HUES6 (cell line): ENCODE results near the gene OR51V1.
A peak's percentile ranks its signal among the peaks of the same experiment; 100 is the strongest.
"Not testable (repeated sequence)": the region's sequence is repeated elsewhere in the genome, so short reads cannot be mapped to it uniquely, and the experiment has no call there.

Experiments used
- H3K27ac ChIP-seq: 2 replicates; pipeline ENCODE4 v1.7.0; 2013; ENCODE audit warnings: low read depth, mild to moderate bottlenecking, low read length, inconsistent platforms
- H3K27me3 ChIP-seq: 2 replicates; pipeline ENCODE4 v1.6.1; 2013; ENCODE audit warnings: low read length; ENCODE audit not compliant: control insufficient read depth, insufficient read depth
- H3K36me3 ChIP-seq: 2 replicates; pipeline ENCODE4 v1.6.1; 2013; ENCODE audit warnings: low read length; ENCODE audit not compliant: control insufficient read depth, insufficient read depth
- H3K4me1 ChIP-seq: 2 replicates; pipeline ENCODE4 v1.6.1; 2013; ENCODE audit warnings: low read length; ENCODE audit not compliant: control insufficient read depth, insufficient read depth
- H3K4me3 ChIP-seq: 2 replicates; pipeline ENCODE4 v1.5.1; 2013; ENCODE audit warnings: low read depth, low read length
- H3K9ac ChIP-seq: one replicate; pipeline ENCODE4 v1.6.1; 2013; ENCODE audit warnings: mild to moderate bottlenecking, low read length
- H3K9me3 ChIP-seq: 2 replicates; pipeline ENCODE4 v1.6.1; 2013; ENCODE audit warnings: low read depth, low read length; ENCODE audit not compliant: control insufficient read depth, insufficient read depth

OR51V1 gene

DNA sequence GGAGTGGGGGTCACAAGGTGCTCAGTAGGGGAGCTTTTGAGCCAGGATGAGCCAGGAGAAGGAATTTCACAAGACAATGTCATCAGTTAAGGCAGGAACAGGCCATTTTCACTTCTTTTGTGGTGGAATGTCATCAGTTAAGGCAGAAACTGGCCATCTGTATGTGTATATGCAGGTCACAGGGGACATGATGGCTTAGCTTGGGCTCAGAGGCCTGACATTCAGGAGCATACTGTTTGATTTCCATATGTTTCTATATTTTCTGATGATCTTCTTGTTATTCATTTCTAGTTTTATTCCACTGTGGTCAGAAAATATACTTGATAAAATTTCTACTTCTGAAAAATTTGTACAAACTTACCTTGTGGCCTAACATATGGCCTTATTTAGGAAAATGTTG lies 34.6 kb downstream of the OR51V1 start:
- H3K4me1 ChIP-seq, H3K9ac ChIP-seq, H3K9me3 ChIP-seq, H3K4me3 ChIP-seq, H3K36me3 ChIP-seq, H3K27me3 ChIP-seq: not testable (repeated sequence)
- H3K27ac ChIP-seq = peak overlapping the region; percentile 55; the same call in 1 of the 2 replicates

DNA sequence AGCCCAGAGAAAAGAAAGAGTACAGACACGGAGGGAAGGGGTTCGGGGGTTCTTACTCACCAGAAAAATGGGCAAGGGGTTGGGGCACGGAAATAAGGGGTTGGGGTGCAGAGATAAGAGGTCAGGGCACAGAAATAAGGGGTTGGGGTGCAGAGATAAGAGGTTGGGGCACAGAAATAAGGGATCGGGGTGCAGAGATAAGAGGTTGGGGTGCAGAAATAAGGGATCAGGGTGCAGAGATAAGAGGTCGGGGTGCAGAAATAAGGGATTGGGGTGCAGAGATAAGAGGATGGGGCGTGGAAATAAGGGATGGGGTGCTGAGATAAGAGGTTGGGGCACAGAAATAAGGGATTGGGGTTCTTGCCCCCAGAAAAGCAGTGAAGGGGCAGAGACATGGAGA lies 35.7 kb downstream of the OR51V1 start:
- H3K27ac ChIP-seq, H3K27me3 ChIP-seq, H3K4me1 ChIP-seq, H3K9ac ChIP-seq, H3K9me3 ChIP-seq, H3K36me3 ChIP-seq, H3K4me3 ChIP-seq: not testable (repeated sequence)

DNA sequence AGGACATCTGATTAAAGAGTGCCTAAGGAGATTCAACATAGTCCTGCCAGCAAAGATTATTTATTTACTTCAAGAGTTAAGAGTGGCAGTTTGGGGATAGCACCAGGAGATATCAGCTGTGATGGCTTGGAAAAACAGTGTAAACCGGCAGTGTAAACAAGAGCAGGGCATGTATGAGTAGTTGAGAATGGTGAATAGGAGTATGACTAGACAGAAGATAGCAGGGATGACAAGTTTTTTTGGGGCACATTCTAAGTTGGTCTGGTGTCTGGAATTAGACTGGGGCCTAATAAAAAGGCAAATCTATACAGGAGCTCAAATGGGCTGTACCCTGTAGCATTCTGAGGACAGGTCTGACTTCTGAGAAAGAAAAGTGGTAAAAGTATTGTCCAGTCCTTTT lies 39.4 kb downstream of the OR51V1 start:
- not testable (repeated sequence) for H3K27ac ChIP-seq, H3K4me1 ChIP-seq, H3K9ac ChIP-seq, H3K9me3 ChIP-seq, H3K4me3 ChIP-seq, H3K36me3 ChIP-seq, H3K27me3 ChIP-seq

GRCh38 chr11:5160217-5160616 lies 40.3 kb downstream of the OR51V1 start:
- not testable (repeated sequence) for H3K27ac ChIP-seq, H3K36me3 ChIP-seq, H3K27me3 ChIP-seq, H3K9ac ChIP-seq, H3K4me1 ChIP-seq, H3K4me3 ChIP-seq, H3K9me3 ChIP-seq

DNA sequence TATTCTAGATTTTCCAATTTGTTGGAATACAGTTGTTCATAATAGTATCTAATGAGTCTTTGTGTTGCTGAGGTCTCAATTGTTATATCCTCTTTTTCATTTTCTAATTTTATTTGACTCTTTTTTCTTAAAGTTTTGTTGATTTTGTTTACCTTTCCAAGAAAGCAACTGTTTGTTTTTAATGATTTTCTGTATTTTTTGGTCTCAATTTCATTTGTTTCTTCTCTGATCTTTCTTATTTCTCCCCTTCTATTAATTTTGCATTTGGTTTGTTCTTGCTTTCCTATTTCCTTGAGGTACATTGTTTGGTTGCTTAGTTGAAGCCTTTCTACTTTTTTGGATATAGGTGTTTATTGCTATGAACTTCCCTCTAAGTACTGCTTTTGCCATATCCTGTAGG lies 40.7 kb downstream of the OR51V1 start:
- H3K4me3 ChIP-seq = no peak overlapping the region
- H3K36me3 ChIP-seq = no peaks in the 10 kb centered on the region
- no peak overlapping the region for H3K27ac ChIP-seq
- no peaks in the 10 kb centered on the region for H3K27me3 ChIP-seq
- no peaks in the 10 kb centered on the region for H3K4me1 ChIP-seq
- H3K9ac ChIP-seq = no peak overlapping the region
- peaks cover 5% of the 10 kb centered on the region for H3K9me3 ChIP-seq

DNA sequence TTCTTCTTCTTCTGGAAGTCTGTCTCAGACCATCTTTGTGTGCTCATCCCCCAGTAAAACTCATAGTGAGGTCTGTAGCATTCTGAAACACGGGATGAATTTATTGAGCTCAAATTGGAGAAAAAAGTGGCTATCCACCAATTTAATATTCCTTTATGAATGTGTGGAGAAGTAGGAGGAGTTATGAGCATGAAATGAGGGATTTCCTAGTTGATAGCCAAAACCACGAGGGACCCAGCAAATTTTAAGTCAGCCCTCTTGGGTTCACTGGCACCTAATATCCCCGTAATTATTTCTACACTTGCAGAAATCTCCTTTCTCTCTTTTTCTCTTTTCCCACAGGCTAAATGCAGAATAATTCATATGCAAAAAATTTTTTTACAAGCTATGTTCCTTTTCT lies 45.8 kb downstream of the OR51V1 start, which contains the start of gene OR52A1:
Gene OR52A1, minus strand, starts transcription at position 101 of the 400 bp plus-strand sequence. CDS start 2,388 bp downstream, outside the sequence.
- Histone ChIP-seq H3K9me3 (peaks cover 5% of the 10 kb centered on the region), H3K4me3 (no peak within 1 kb of the TSS), H3K36me3 (no peaks in the 10 kb centered on the region), H3K9ac (no peak within 1 kb of the TSS), H3K27me3 (no peaks in the 10 kb centered on the region), H3K4me1 (no peaks in the 10 kb centered on the region), H3K27ac (no peak within 1 kb of the TSS)

- Histone ChIP-seq H3K9ac (no peak overlapping the region), H3K36me3 (no peaks in the 10 kb centered on the region), H3K27ac (no peak overlapping the region), H3K9me3 (no peaks in the 10 kb centered on the region), H3K27me3 (no peaks in the 10 kb centered on the region), H3K4me1 (no peaks in the 10 kb centered on the region), H3K4me3 (no peak overlapping the region)
Observed at GRCh38 chr11:5153574-5154431, 46.7 kb downstream of the OR51V1 start.

DNA sequence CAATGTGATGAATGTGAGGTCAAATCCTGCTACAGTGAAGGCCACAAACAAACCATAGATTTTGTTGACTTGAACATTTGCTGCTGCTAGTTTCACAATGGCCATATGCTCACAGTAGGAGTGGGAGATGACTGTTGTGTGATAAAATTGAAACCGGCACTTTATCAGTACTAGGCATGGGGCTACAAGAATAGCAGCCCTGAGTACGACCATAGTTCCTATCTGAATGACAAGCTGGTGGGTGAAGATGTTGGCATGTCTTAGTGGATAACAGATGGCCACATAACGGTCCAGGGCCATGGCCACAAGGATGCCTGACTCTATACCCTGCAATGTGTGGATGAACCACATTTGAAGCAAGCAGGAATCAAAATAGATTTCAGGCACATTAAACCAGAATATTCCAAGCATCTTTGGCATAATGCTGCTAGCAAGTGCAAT lies 48.7 kb downstream of the OR51V1 start:
- Histone ChIP-seq H3K36me3 (no peaks in the 10 kb centered on the region), H3K4me3 (no peak overlapping the region), H3K9me3 (no peaks in the 10 kb centered on the region), H3K27me3 (no peaks in the 10 kb centered on the region), H3K27ac (no peak overlapping the region), H3K9ac (no peak overlapping the region), H3K4me1 (no peaks in the 10 kb centered on the region)
